Middle frontal gyrus (tissue), 1 donor: ENCODE results near the gene ZNF735.
"Not testable (repeated sequence)": the region's sequence is repeated elsewhere in the genome, so short reads cannot be mapped to it uniquely, and the experiment has no call there.

Experiments used
- DNase-seq: peaks from one replicate; pipeline ENCODE4 v3.0.0-alpha.2; 2015; ENCODE audit warnings: low spot score; ENCODE audit errors: extremely low spot score

ZNF735 gene

DNA sequence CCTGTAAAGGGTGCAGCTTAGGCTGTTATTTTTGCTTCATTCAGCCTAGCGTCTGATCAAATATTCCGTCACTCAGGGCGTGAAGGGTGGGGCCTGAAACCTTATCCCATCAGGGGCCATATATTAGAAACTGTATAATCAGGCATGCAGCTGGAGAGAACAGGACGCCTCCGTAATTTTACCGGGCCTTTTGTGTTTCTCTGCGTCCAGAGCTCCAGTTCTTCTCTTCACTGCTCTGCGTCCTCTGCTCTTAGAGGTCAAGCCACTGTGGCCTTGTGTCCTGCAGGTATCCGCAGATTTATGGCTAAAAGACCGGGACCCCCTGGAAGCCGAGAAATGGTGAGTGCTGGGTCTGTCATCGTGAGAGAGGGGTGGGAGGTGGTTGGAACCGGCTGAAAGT lies at the start of gene ZNF735:
Gene ZNF735, plus strand, starts transcription at position 301 of the 400 bp plus-strand sequence. Its CDS starts 0 bp downstream, at position 301.
- no peak for DNase-seq

DNA sequence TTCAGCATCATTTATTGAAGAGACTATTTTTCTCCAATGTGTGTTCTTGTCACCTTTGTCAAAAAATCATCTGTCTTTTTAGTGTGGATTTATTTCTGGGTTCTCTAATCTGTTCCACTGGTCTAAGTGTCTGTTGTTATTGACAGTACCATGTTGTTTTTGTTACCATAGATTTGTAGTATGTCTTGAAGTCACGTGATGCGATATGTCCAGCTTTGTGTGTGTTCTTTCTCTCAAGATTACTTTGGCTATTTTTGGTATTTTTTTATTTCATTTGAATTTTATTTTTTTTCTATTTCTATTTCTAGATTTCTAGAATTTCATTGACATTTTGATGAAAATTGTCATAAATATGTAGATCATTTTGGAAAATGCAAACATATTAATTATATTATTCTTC lies 36.0 kb upstream of the ZNF735 start:
- DNase-seq = not testable (repeated sequence)

DNA sequence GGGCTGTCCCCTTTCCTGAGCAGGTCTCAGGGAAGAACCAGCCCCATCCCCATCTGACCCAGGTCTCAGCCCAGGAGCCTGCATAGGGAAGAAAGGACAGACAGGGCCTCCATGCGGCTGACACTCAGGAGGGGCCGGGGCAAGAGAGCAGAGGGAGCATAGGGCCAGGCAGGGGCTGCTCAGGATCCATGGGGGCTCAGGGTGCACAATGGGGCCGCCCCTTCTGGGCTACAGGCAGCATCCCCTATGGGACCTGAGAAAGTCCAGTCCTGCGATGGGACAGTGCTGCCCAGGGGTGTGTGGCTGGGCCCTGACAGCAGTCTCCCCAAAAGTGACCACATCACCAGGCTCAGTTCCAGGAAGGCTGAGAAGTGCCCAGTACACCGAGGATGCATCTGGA lies 32.7 kb upstream of the ZNF735 start:
- DNase-seq = no peak

DNA sequence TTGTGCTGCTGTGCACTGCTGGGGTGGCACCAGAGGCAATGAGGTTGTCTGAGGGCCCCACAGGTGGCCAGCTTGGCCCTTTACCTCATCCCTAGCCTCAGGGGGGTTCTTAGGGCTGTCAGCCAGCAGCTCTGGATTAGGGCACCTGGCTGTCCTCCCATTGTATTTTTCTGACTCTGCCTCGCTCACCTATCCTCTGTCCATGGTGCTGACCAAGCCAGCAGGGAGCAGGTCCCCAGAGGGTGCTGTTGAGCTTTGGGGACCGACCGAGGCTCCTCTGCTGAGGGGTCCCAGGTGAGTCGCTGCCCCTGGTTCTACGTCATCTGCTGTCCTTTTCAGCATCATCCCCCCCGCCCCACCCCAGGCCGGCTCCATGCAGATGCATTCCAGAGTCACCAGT lies 32.1 kb upstream of the ZNF735 start:
- no peak for DNase-seq

DNA sequence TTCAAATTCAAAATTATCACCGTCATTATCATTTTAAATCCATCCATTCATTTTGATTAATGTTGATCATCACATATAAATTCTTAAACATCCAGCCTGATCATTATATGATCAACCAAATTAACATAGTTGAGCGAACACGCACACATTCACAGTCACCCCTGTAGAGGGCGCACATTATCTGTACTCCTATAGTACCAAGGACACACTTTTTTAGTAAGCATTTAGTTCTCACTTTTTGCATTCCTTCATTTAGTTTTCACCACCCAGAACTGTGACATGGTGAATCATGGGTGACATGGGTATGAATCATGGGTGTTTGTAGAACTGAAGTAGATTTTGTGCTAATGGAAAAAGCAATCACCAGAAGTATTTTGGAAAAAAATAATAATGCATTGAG lies 26.0 kb upstream of the ZNF735 start:
- DNase-seq = no peak

DNA sequence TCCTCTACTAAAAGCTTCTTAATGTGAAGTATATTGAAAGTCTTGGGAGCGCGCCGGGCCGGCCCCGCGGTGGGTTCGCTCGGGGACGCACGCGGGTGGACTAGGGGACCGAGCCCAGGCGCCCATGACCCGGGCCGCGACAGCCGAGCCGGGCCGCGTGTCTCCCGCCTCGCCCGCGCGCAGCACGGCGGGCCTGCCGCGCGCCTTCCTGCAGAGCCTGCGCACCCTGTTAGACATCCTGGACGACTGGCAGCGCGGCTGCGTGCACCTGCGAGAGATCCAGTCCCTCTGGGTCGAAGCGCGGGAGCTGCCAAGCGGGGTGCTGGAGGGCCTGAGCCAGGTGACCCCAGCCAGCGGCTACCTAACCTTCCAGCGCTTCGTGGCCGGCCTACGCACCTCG lies 25.4 kb upstream of the ZNF735 start:
- no peak for DNase-seq

DNA sequence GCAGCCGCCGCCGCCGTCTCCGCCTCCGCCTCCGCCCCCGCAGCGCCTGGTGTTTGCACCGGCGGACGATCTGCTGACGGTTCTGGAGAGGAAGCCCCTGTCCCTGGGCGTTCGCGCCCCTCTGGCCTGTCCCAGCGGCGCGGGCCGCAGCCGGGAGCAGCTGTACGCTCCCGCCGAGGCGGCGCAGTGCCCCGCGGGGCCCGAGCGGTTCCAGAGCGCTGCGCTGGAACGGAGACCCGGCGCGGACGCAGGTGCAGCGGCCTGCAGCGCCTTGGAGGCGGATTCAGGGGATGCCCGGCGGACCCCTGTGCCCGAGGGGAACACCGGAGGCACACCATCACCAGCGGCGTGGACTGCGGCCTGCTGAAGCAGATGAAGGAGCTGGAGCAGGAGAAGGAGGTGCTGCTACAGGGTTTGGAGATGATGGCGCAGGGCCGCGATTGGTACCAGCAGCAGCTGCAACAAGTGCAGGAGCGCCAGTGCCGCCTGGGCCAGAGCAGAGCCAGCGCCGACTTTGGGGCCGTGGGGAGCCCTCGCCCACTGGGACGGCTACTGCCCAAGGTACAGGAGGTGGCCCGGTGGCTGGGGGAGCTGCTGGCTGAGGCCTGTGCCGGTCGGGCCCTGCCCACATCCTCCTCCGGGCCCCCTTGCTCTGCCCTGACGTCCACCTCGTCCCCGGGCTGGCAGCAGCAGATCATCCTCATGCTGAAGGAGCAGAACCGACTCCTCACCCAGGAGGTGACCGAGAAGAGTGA lies 24.8 kb upstream of the ZNF735 start:
- DNase-seq = no peak

DNA sequence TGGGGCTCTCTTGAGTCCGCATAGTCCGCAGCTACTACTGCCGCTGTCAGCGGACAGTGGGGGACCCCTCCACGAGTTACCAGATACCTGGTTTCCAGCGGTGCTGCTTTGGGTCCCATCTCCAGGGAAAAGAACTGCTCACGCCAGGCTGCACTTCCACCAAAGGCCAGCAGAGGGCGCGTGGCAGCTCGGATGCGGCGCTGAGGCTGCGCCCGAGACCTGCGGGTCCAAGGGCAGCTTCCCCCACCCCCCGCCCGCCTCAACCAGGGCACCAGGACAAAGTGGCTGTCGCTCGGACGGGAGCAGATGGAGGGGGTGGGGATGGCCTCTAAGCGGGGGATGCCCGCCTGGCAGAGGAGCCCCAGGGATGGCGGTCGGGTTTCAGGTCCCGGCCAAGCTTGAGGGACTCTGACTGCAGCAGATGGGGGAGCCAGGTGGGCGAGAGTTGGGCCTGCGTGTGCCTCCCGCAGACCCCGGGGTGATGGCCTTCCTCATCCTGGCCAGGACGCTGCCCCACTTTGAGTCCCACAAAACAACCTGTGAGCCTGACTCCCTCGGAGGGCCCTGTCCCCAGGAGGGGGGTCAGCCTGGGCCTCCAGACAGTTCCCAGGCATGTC lies 23.8 kb upstream of the ZNF735 start:
- no peak for DNase-seq

DNA sequence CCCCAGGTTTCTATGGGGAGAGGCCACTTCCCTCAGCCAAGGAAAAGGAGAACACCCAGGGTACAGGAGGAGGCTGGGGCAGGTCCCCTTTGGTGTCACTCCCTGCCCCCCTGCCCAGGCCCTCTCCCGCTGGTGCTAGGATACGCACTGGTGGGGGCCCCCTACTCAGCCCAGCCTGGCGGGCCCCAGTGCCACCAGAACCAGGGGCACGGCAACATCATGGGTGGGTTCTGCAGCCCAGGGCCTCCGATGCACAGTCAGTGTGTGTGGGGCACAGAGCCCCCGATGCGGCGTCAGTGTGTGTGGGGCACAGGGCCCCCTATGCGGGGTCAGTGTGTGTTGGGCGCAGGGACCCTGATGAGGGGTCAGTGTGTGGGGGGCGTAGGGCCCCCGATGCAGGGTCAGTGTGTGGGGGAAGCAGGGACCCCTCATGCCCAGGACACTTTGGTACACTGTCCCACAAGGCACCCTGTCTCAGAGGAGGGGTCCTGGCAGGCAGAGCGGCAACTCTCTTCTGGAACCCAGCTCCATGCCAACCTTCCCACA lies 23.1 kb upstream of the ZNF735 start:
- no peak for DNase-seq

DNA sequence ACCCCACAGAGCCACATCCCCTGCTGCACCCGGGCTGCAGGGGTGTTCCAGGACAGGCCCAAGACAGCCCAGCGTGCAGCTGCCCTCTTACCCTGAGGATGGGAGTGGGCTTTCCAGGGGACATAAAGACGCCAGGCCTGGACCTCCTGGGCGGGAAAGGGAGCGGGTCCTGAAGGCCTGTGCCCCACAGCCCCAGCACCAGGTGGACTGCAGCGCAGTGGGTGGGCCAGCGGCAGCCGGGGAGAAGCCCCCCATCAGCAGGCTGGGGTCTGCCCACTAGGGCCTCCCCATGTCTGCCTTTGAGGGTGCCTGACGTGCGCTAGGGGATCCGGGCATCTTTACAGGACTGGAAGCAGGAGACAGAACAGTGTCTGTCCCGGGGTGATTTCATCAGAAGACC lies 22.6 kb upstream of the ZNF735 start:
- no peak for DNase-seq

DNA sequence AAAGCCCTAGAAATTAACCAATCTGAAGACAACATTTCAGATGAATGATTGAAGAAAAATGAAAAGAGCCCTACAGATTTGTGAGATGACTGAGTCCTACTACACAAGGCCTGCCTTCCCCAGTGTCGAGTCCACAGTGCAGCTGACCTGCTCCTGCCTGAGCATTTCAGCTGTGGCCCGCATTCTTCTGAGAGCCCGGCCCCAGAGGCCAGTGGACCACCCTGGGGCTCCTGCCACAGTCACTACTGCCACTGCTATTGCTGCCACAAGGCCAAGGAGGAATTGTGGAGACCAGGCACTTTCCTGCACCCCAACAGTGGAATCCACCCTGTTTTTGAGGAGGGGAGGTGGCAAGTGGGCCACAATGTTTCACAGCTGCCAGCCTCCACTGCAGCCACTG lies 19.6 kb upstream of the ZNF735 start:
- no peak for DNase-seq

DNA sequence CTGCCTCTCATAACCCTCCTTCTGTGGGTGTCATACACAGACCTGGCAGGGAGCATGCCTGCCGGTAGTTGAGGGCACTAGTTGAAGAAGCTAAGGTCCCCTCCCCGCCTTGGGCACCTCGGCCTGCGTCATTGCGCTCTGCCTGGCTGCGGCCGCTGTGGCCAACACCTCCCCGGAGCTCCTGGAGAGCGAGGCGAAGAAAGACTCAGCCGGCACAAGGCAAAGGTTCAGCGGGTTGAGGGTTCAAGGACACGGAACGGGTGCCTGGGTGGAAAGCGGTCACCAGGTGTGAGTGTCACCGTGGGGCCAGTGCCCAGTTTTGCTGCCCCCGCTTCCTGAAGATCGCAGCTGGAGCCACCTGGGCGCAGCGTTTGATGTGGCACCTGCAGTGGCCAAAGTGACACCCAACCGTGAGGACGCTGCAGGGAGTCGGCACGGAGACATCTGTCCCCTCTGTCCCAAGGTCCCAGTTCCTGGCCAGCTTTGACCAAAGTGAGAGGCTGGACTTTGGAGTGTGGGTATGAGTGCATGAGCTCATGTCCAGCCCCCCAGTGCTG lies 14.8 kb upstream of the ZNF735 start:
- no peak for DNase-seq

DNA sequence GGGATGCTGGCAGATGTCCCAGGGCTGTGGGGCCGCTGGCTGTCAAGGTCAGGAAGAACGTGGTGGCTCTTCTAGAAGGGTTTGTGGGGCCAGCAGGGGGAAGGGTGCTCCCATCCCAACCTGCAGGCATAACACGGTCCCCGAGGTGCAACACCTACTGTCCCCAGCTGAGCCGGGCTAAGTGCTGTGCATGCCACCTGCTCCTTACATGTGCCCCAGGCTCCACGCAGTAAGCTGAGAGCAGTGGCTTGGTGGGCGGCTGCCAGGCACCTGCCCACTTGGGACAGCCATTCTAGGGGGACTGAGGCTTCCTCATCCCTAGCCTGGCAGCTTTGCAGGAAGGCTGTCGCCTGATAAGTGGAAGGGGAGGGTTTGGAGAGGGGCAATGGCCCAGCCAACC lies 14.2 kb upstream of the ZNF735 start:
- no peak for DNase-seq

DNA sequence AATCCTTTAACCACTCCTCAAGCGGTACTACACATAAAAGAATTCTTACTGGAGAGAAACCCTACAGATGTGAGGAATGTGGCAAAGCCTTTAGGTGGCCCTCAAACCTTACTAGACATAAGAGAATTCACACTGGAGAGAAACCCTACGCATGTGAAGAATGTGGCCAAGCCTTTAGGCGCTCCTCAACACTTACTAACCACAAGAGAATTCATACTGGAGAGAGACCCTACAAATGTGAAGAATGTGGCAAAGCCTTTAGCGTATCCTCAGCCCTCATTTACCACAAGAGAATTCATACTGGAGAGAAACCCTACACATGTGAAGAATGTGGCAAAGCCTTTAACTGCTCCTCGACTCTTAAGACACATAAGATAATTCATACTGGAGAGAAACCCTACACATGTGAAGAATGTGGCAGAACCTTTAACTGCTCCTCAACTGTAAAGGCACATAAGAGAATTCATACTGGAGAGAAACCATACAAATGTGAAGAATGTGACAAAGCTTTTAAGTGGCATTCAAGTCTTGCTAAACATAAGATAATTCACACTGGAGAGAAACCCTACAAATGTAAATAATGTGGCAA lies 12.8 kb downstream of the ZNF735 start:
- DNase-seq = not testable (repeated sequence)

DNA sequence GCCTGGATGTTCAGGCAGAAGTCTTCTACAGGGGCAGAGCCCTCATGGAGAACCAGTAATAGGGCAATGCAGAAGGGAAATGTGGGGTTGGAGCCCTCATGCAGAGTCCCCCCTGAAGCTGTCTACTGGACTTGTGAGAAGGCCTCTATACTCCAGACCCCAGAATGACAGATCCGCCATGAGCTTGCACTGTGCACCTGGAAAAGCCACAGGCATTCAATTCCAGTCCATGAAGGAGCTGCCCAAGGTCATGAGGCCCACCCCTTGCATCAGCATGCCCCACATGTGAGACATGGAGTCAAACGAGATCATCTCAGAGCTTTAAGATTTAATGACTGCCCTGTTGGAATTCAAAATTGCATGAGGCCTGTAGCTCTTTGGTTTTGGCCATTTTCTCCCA lies 16.4 kb downstream of the ZNF735 start:
- DNase-seq = no peak

DNA sequence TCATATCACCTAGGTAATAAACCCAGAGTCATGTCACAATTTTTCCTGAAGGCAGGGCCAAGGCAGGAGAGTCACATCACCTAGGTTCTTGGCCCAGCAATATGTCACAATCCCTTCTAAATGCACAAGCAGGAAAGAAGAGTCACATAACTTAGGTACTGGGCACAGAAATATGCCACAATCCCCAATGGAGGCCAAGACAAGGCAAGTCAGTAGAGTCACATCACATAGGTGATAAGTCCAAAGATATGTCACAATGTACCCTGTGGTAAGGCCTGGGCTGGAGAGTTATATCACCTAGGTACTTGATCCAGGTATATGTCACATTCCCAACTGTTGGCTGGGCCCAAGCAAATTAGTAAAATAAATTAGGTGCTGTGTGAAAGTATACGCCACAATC lies 21.2 kb downstream of the ZNF735 start, which contains the start of gene ZNF679:
Gene ZNF679, plus strand, starts transcription at position 301 of the 400 bp plus-strand sequence. CDS start 20,644 bp downstream, outside the sequence.
- DNase-seq = not testable (repeated sequence)

DNA sequence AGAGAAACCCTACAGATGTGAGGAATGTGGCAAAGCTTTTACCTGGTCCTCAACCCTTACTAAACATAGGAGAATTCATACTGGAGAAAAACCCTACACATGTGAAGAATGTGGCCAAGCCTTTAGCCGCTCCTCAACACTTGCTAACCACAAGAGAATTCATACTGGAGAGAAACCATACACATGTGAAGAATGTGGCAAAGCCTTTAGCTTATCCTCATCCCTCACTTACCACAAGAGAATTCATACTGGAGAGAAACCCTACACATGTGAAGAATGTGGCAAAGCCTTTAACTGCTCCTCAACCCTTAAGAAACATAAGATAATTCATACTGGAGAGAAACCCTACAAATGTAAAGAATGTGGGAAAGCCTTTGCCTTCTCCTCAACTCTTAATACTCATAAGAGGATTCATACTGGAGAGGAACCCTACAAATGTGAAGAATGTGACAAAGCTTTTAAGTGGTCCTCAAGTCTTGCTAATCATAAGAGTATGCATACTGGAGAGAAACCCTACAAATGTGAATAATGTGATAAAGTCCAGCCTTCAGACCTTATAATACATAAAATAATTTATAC lies 59.4 kb downstream of the ZNF735 start:
- no peak for DNase-seq
